ENCODE measurements around the gene MICAL2. TPM values are rescaled to one million over a fixed set of nuclear protein-coding genes. Genes with fewer than 3 reads are reported as not detected.

The MICAL2 gene
- total RNA-seq, 2 donors from 2014 or later: 13.1 to 285 TPM

DNA sequence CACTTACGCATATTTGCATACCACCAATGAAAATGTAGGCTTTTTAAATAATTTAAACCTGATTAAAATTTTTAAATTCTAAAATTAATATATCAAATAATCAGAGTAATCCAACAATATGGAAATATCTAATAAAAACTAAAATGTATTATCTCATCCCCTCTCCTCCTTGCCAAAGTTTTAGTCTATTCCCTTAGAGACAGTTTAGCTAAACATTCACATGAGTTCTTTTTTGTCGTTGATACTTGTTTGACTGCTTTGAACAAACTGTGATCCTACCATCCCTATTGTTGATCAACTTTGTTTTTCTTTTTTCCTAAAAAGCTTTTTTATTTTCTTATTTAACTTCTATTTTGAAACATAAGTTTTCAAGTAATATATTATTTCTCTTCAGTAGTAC lies 185.6 kb downstream of the MICAL2 start:
- no peak overlapping the region for H3K27ac ChIP-seq
- TF ChIP-seq POLR2AphosphoS5 (IDR thresholded peaks at IDR 0.05) (no peak), POLR2A (IDR thresholded peaks at IDR 0.05) (no peak)
- TF ChIP-seq, protein P1, sequence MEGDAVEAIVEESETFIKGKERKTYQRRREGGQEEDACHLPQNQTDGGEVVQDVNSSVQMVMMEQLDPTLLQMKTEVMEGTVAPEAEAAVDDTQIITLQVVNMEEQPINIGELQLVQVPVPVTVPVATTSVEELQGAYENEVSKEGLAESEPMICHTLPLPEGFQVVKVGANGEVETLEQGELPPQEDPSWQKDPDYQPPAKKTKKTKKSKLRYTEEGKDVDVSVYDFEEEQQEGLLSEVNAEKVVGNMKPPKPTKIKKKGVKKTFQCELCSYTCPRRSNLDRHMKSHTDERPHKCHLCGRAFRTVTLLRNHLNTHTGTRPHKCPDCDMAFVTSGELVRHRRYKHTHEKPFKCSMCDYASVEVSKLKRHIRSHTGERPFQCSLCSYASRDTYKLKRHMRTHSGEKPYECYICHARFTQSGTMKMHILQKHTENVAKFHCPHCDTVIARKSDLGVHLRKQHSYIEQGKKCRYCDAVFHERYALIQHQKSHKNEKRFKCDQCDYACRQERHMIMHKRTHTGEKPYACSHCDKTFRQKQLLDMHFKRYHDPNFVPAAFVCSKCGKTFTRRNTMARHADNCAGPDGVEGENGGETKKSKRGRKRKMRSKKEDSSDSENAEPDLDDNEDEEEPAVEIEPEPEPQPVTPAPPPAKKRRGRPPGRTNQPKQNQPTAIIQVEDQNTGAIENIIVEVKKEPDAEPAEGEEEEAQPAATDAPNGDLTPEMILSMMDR (IDR thresholded peaks at IDR 0.05): no peak
- DNase-seq (ENCODE audit: low spot score): no peak
- no peak overlapping the region for H3K4me3 ChIP-seq
- no peaks in the 10 kb centered on the region for H3K9me3 ChIP-seq
- H3K27me3 ChIP-seq (replicated peaks; ENCODE audit: insufficient read depth): no peaks in the 10 kb centered on the region
- 74% methylated on average over 2 of the region's 2 CpGs for WGBS
- H3K4me1 ChIP-seq (replicated peaks): no peaks in the 10 kb centered on the region
- intact Hi-C loops (cut with DNase I): no loop called here
- no peaks in the 10 kb centered on the region for H3K36me3 ChIP-seq

GRCh38 chr11:12298610-12299009 lies 188.2 kb downstream of the MICAL2 start:
- Histone ChIP-seq H3K4me3 (no peak overlapping the region), H3K27me3 (replicated peaks; ENCODE audit: insufficient read depth) (no peaks in the 10 kb centered on the region), H3K9me3 (no peaks in the 10 kb centered on the region), H3K4me1 (replicated peaks) (no peaks in the 10 kb centered on the region), H3K27ac (no peak overlapping the region), H3K36me3 (no peaks in the 10 kb centered on the region)
- intact Hi-C loops (cut with DNase I): no loop called here
- TF ChIP-seq, protein P1 (IDR thresholded peaks at IDR 0.05): no peak
- TF ChIP-seq POLR2A (IDR thresholded peaks at IDR 0.05) (no peak), POLR2AphosphoS5 (IDR thresholded peaks at IDR 0.05) (no peak)
- 96% methylated on average over 3 of the region's 3 CpGs for WGBS
- no peak for DNase-seq (ENCODE audit: low spot score)

GRCh38 chr11:12301379-12301778 lies 191.0 kb downstream of the MICAL2 start:
- Histone ChIP-seq H3K4me3 (no peak overlapping the region), H3K27ac (no peak overlapping the region), H3K36me3 (no peaks in the 10 kb centered on the region), H3K9me3 (no peaks in the 10 kb centered on the region), H3K4me1 (replicated peaks) (no peaks in the 10 kb centered on the region), H3K27me3 (replicated peaks; ENCODE audit: insufficient read depth) (no peaks in the 10 kb centered on the region)
- 58% methylated on average over 3 of the region's 3 CpGs for WGBS
- no peak for TF ChIP-seq POLR2A (IDR thresholded peaks at IDR 0.05)
- TF ChIP-seq POLR2AphosphoS5 (IDR thresholded peaks at IDR 0.05): no peak
- TF ChIP-seq, protein P1 (IDR thresholded peaks at IDR 0.05): no peak
- intact Hi-C loops (cut with DNase I): no loop called here
- no peak for DNase-seq (ENCODE audit: low spot score)

DNA sequence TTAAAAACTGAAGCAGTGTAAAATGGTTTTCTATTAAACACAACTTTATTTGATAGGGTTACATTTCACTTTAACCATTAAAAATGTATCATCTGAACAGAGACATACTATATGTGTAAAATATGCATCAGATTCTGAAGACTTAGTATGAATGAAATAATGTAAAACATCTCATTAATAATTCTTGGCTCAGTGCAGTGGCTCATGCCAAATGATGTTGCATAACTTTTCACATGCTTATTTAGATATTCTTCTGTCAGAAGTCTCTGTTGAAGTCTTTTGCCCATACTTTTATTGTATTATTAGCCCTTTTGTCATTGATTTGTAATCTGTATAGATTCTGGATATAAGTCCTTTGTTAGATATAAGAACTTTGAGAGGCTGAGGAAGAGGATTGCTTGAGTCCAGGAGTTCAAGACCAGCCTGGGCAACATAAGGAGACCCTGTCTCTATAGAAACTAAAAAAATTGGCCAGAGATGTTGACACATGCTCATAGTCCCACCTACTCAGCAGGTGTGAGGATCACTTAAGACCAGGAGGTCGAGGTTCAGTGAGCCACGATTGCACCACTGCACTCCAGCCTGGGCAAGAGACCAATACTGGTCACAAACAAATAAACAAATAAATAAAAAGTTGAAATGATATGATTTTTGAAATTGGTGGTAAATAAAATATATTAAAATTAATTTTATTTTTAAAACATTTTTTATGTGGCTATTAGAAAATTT lies 193.2 kb downstream of the MICAL2 start:
- H3K36me3 ChIP-seq: no peaks in the 10 kb centered on the region
- 85% methylated on average over 2 of the region's 2 CpGs for WGBS
- no peak for DNase-seq (ENCODE audit: low spot score)
- TF ChIP-seq POLR2AphosphoS5 (IDR thresholded peaks at IDR 0.05) (no peak), POLR2A (IDR thresholded peaks at IDR 0.05) (no peak)
- TF ChIP-seq, protein P1 (IDR thresholded peaks at IDR 0.05): no peak
- H3K27ac ChIP-seq: no peak overlapping the region
- H3K9me3 ChIP-seq: no peaks in the 10 kb centered on the region
- H3K4me3 ChIP-seq: no peak overlapping the region
- no peaks in the 10 kb centered on the region for H3K4me1 ChIP-seq (replicated peaks)
- no peaks in the 10 kb centered on the region for H3K27me3 ChIP-seq (replicated peaks; ENCODE audit: insufficient read depth)
- intact Hi-C loops (cut with DNase I): no loop called here

DNA sequence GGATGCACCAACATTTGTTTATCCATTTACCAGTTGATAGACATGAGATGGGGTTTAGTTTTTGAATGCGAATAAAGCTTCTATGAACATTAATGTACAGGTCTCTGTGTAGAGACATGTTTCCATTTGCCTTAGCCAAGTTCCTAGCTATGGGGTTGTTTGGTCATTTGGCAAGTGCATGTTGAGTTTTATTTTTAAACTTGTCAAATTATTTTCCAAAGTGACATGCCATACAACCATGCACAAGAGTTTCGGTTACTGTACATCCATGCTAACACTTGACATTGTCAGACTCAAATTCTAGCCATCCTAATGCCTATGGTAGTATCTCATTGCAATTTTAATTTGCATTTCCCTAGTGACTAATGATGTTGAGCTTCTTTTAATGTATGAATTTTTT lies 196.4 kb downstream of the MICAL2 start:
- Histone ChIP-seq H3K4me1 (replicated peaks) (no peaks in the 10 kb centered on the region), H3K27me3 (replicated peaks; ENCODE audit: insufficient read depth) (no peaks in the 10 kb centered on the region), H3K27ac (no peak overlapping the region), H3K36me3 (no peaks in the 10 kb centered on the region), H3K4me3 (no peak overlapping the region), H3K9me3 (no peaks in the 10 kb centered on the region)
- TF ChIP-seq, protein P1 (IDR thresholded peaks at IDR 0.05): no peak
- TF ChIP-seq POLR2A (IDR thresholded peaks at IDR 0.05) (no peak), POLR2AphosphoS5 (IDR thresholded peaks at IDR 0.05) (no peak)
- intact Hi-C loops (cut with DNase I): no loop called here
- DNase-seq (ENCODE audit: low spot score): no peak
- 94% methylated on average over 2 of the region's 2 CpGs for WGBS
